T-helper 22 cell (primary cell): ENCODE results near the gene PTPRA.
"Not testable (repeated sequence)": the region's sequence is repeated elsewhere in the genome, so short reads cannot be mapped to it uniquely, and the experiment has no call there.

Experiments used
- DNase-seq: peaks from one replicate; pipeline ENCODE4 v3.0.0-alpha.2; 2020; ENCODE audit warnings: low read depth

The PTPRA gene

GRCh38 chr20:2998728-2999127, 125.4 kb downstream of the PTPRA start:
- no peak for DNase-seq

- no peak for DNase-seq
Measured at GRCh38 chr20:3000852-3001523, 127.7 kb downstream of the PTPRA start.

- no peak for DNase-seq
Measured at GRCh38 chr20:3003416-3003815, 130.1 kb downstream of the PTPRA start.

- DNase-seq = no peak
Measured at GRCh38 chr20:3010985-3011723, 137.9 kb downstream of the PTPRA start.

GRCh38 chr20:3011752-3012151, 138.5 kb downstream of the PTPRA start:
- DNase-seq = no peak

GRCh38 chr20:3013771-3014170, 140.5 kb downstream of the PTPRA start:
- DNase-seq = no peak

GRCh38 chr20:3014179-3014578, 140.9 kb downstream of the PTPRA start:
- no peak for DNase-seq

GRCh38 chr20:3014662-3015061, 141.4 kb downstream of the PTPRA start:
- DNase-seq = no peak

GRCh38 chr20:3015302-3015701, 142.0 kb downstream of the PTPRA start:
- DNase-seq = not testable (repeated sequence)

- no peak for DNase-seq
Measured at GRCh38 chr20:3021327-3021726, 148.0 kb downstream of the PTPRA start.

GRCh38 chr20:3021777-3022176, 148.5 kb downstream of the PTPRA start:
- no peak for DNase-seq

GRCh38 chr20:3022559-3023490, 149.5 kb downstream of the PTPRA start:
- not testable (repeated sequence) for DNase-seq

GRCh38 chr20:3027987-3028386, 154.7 kb downstream of the PTPRA start:
- DNase-seq = no peak

- DNase-seq = no peak
Measured at GRCh38 chr20:3031524-3032147, 158.4 kb downstream of the PTPRA start.

- DNase-seq = no peak
Measured at GRCh38 chr20:3032624-3033023, 159.3 kb downstream of the PTPRA start.

GRCh38 chr20:3037654-3038053, 164.4 kb downstream of the PTPRA start:
- no peak for DNase-seq

GRCh38 chr20:3038454-3038853, 165.2 kb downstream of the PTPRA start:
- no peak for DNase-seq

- no peak for DNase-seq
Measured at GRCh38 chr20:3039426-3039825, 166.1 kb downstream of the PTPRA start.

GRCh38 chr20:3040086-3040485, 166.8 kb downstream of the PTPRA start:
- DNase-seq = no peak

GRCh38 chr20:3041854-3042409, 168.7 kb downstream of the PTPRA start:
- DNase-seq = no peak

GRCh38 chr20:3042625-3043024, 169.3 kb downstream of the PTPRA start:
- no peak for DNase-seq

- DNase-seq = no peak
Measured at GRCh38 chr20:3043322-3043721, 170.0 kb downstream of the PTPRA start, which contains the start of gene GNRH2. Gene GNRH2 (plus strand): TSS chr20:3043622. CDS start chr20:3044415, 793 bp downstream.
